Activated CD8-positive, alpha-beta memory T cell treated with anti-CD3 and anti-CD28 coated beads for 36 hours (primary cell): ENCODE measurements around the gene SKAP2. TPM values are rescaled to one million over a fixed set of nuclear protein-coding genes. Genes with fewer than 3 reads are reported as not detected.

ENCODE experiments used
- CTCF ChIA-PET: fragments of 350-600 bp; sonication (Branson Sonifier 250); formaldehyde crosslinking; loops from one replicate; lab custom pipeline; 2021; ENCODE audit warnings: antibody characterized with exemption; lab: Charles Lee
- POLR2A ChIA-PET: fragments of 350-600 bp; sonication (Branson Sonifier 250); formaldehyde crosslinking; loops from one replicate; lab custom pipeline; 2021; ENCODE audit warnings: antibody characterized with exemption; lab: Charles Lee
- total RNA-seq, 2 experiments: library from RNA; stranded (reverse); gene quantifications; one replicate each; pipeline ENCODE4 v1.2.3, GENCODE V29; 2021

The SKAP2 gene
- total RNA-seq, 2 experiments from 2014 or later = 14.0 to 15.3 TPM

DNA sequence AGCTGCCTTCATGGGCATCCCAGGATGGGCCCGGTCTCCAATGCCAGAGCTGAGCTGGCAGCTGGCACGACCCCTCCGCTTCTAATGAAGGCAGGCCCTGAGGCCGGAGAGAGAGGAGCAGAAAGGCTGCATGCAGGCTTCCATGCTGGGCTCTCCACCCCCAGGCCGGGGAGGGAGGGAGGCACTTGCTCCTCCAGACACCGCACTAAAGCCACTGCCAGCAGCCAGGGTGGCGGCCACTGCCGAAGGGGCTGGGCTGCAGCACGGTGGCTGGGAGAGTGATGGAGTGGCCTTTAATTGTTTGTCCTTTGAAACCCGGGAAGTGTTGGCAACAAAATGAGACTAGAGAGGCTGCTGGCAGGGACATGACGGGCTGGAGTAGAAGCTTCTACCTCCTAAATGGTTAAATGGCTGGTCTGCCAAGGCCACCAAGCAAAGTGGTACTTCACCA is 236.5 kb downstream of the SKAP2 start:
- POLR2A ChIA-PET = no interaction called here
- CTCF ChIA-PET = interaction anchor here (1.3 kb wide), 1 partner anchor 21 kb away, joined by 3 read pairs; no protein-coding TSS in a partner anchor

DNA sequence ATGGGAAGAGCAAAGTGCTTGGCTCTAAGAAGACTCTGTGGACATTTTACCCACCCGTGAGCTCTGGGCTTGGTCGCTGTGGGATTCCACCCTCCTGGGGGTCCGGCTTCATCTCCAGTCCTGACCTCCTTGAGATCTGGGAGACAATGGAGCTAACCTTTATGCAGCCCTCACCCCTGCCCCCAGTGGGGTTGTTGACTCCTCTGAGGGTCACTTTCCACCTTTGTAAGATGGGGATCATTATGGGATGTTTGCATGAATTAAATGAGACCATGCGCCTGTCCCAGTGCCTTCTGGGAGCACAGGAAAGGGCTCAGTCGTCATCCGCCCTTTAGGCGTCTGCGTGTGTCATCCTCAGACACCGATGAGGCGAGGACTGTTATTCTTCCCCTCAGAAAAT is 237.2 kb downstream of the SKAP2 start:
- ChIA-PET CTCF (interaction anchor here (1.3 kb wide), 1 partner anchor 20 kb away, joined by 3 read pairs; no protein-coding TSS in a partner anchor), POLR2A (no interaction called here)

DNA sequence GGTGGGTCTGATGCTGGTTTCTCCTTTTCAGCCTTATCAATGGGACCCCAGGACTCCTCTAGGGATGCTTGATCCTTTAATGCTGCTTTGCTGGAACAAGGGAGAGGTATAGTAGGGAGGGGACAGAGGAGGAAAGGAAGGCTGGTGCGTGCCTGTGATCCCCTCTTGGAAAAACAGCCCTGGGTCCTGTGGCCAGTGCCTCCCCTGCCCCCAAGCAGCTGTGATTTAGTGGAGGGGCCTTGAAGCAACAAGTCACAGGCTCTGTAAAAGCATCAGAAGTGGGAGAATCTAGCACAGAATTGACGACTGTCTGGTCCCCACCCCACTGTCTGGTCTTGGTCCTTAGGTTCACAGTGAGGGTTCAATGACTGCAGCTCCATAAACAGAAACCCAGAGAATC is 237.7 kb downstream of the SKAP2 start:
- ChIA-PET CTCF (no interaction called here), POLR2A (no interaction called here)

GRCh38 chr7:26626156-26626555 is 238.2 kb downstream of the SKAP2 start:
- CTCF ChIA-PET = no interaction called here
- POLR2A ChIA-PET = no interaction called here

- POLR2A ChIA-PET = no interaction called here
- CTCF ChIA-PET = no interaction called here
Observed at GRCh38 chr7:26625286-26625685, 239.1 kb downstream of the SKAP2 start.

DNA sequence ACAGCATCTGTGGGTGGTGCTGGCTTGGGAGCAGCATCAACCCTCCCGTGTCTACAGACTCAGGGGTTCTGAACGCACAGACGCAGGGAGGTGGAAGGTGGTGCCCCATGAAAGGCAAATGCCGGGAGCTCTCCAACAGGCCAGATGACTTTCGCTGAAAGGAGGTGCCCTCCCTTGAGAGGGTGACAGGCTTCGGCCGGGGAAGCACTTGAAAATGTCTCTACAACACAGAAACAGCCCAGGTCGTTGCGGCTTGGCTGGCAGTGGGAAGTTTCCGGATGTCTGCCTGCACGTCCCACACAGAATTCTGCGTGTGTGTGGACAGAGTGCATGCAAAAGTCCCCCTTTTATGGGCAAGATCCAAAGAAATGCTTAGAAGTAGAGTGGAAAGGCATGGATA is 239.6 kb downstream of the SKAP2 start:
- ChIA-PET CTCF (no interaction called here), POLR2A (no interaction called here)

GRCh38 chr7:26624431-26624830 is 240.0 kb downstream of the SKAP2 start:
- POLR2A ChIA-PET = no interaction called here
- CTCF ChIA-PET = no interaction called here

- ChIA-PET CTCF (no interaction called here), POLR2A (no interaction called here)
Observed at GRCh38 chr7:26620352-26620751, 244.0 kb downstream of the SKAP2 start.

- ChIA-PET CTCF (no interaction called here), POLR2A (no interaction called here)
Observed at GRCh38 chr7:26619348-26619984, 244.9 kb downstream of the SKAP2 start.

DNA sequence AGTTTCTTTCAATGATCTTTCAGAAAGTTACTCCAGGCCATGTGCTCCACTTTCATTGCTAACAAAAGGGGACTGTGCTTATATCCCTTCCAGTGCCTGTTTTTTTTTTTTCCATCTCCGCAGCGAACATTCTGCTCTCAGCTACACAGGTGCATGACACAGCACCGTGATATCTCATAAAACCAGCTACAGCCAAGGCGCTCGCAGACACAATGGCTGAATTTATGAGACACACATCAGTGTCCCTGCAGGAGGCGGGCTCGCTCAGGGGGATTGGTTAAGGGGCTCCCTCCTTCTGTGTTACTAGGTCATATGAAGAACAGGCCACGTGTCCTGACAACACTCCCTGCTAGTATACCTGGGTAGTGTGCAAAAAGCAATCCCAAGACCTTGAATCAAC is 245.5 kb downstream of the SKAP2 start:
- POLR2A ChIA-PET = no interaction called here
- CTCF ChIA-PET = no interaction called here

DNA sequence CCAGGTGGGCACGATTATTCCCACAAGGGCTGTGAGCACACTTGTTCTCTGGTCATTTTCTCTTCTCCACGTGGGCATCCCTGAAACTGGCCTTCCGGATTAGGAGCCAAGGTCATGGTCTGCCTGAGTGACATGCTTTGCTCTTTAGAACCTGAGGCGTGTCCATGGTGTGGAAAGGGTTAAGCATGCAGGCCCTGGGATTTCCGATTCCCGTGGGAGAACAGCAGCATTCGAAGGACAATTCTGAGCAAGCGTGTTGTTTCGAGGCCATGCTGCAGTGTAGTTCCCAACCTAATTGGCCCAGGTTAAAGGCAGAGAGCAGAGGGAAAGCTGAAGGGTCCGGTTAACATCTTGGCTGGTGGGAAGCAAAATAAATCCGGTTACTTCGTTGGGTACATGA is 245.9 kb downstream of the SKAP2 start:
- ChIA-PET CTCF (no interaction called here), POLR2A (no interaction called here)

Other genes with a start within 250 kb of the SKAP2 start
- under 1 TPM in 1 of 2 experiments, not detected in 1; 0.15 TPM for gene HOXA1, start 231.4 kb upstream of the SKAP2 start, total RNA-seq
- not detected for gene HOXA2, start 238.1 kb upstream of the SKAP2 start, total RNA-seq